ENCODE data around the gene OSGEPL1. TPM values are rescaled to one million over a fixed set of nuclear protein-coding genes. Genes with fewer than 3 reads are reported as not detected.

OSGEPL1 gene
- total and polyA plus RNA-seq, 3 experiments from 2014 or later = 10.3 to 13.7 (median 12.5) TPM

DNA sequence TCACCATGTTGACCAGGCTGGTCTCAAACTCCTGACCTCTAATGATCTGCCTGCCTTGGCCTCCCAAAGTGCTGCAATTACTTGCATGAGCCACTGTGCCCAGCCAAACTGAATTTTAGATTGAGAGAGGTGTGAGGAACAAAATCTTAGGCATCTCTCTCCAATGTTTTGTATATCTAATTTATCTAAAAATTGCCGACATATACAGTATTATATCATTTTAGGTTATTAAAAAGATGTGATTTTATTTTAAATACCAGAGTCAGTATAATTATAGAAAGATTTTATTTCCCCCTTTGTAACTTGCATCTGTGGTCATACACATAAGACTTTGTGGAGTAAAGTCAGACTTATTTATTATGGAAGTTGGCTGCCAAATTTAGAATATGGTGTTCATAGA lies 31.7 kb upstream of the OSGEPL1 start:
- no peak for DNase-seq
- Histone ChIP-seq H3K27ac (ENCODE audit: low read depth, low read length) (no peak overlapping the region), H3K36me3 (ENCODE audit: insufficient read depth, low read length) (peaks cover 13% of the 10 kb centered on the region), H3K4me1 (ENCODE audit: insufficient read depth, low read length) (no peaks in the 10 kb centered on the region), H3K4me3 (ENCODE audit: low read length) (no peak overlapping the region), H3K9me3 (ENCODE audit: low read length) (no peaks in the 10 kb centered on the region), H3K27me3 (ENCODE audit: insufficient read depth, low read length, poor library complexity, severe bottlenecking) (no peaks in the 10 kb centered on the region)
- H3K9me3 Mint-ChIP-seq = no peaks in the 10 kb centered on the region
- POLR2A ChIA-PET = no interaction called here
- CTCF ChIA-PET = interaction anchor here (1.2 kb wide), 1 partner anchor 133 kb away, joined by 3 read pairs; the partner anchor contains the start of gene ASNSD1
- peaks cover 3 to 58% (median 21%) of the 10 kb centered on the region in 3 donors for H3K36me3 Mint-ChIP-seq
- H3K27me3 Mint-ChIP-seq = no peaks in the 10 kb centered on the region
- H3K4me3 Mint-ChIP-seq = no peak overlapping the region
- H3K27ac Mint-ChIP-seq = no peak overlapping the region
- H3K4me1 Mint-ChIP-seq = peaks cover 18 to 52% (median 38%) of the 10 kb centered on the region in 3 donors

- Histone ChIP-seq H3K36me3 (ENCODE audit: insufficient read depth, low read length) (peaks cover 13% of the 10 kb centered on the region), H3K27ac (ENCODE audit: low read depth, low read length) (peak overlapping the region; percentile 64), H3K9me3 (ENCODE audit: low read length) (no peaks in the 10 kb centered on the region), H3K4me1 (ENCODE audit: insufficient read depth, low read length) (no peaks in the 10 kb centered on the region), H3K27me3 (ENCODE audit: insufficient read depth, low read length, poor library complexity, severe bottlenecking) (no peaks in the 10 kb centered on the region), H3K4me3 (ENCODE audit: low read length) (peak overlapping the region; percentile 40)
- ChIA-PET CTCF (interaction anchor here (1.5 kb wide), 1 partner anchor 29 kb away, joined by 5 read pairs; the partner anchor contains the start of gene OSGEPL1), POLR2A (interaction anchor here (0.5 to 1.4 kb wide), 3 partner anchors 29 to 1090 kb away, joined by 3 to 4 read pairs (median 4); partner anchors contain the start of gene OSGEPL1)
- peak overlapping the region; percentile 77 to 90 (median 83) for H3K4me3 Mint-ChIP-seq
- peak overlapping the region; percentile 86 to 97 (median 94) for H3K27ac Mint-ChIP-seq
- H3K36me3 Mint-ChIP-seq = peaks cover 3 to 40% (median 7%) of the 10 kb centered on the region in 3 donors
- peak in 2 of 5 donors; percentile 3 to 40 for DNase-seq
- H3K4me1 Mint-ChIP-seq = peaks cover 24 to 53% (median 45%) of the 10 kb centered on the region in 3 donors
- no peaks in the 10 kb centered on the region for H3K9me3 Mint-ChIP-seq
- H3K27me3 Mint-ChIP-seq = no peaks in the 10 kb centered on the region
Measured at GRCh38 chr2:189791338-189792042, 28.9 kb upstream of the OSGEPL1 start.

- H3K4me1 Mint-ChIP-seq = peaks cover 51 to 79% (median 76%) of the 10 kb centered on the region in 3 donors
- Histone ChIP-seq H3K9me3 (ENCODE audit: low read length) (no peaks in the 10 kb centered on the region), H3K27ac (ENCODE audit: low read depth, low read length) (peak within 1 kb of the TSS; percentile 92), H3K27me3 (ENCODE audit: insufficient read depth, low read length, poor library complexity, severe bottlenecking) (no peaks in the 10 kb centered on the region), H3K4me3 (ENCODE audit: low read length) (peak within 1 kb of the TSS; percentile 89), H3K36me3 (ENCODE audit: insufficient read depth, low read length) (peaks cover 2% of the 10 kb centered on the region), H3K4me1 (ENCODE audit: insufficient read depth, low read length) (peaks cover 20% of the 10 kb centered on the region)
- no peaks in the 10 kb centered on the region for H3K27me3 Mint-ChIP-seq
- CTCF ChIA-PET = interaction anchor here (1.2 to 5.6 kb wide), 5 partner anchors 15 to 123 kb away, joined by 3 to 37 read pairs (median 3); partner anchors contain the start of gene OSGEPL1
- H3K36me3 Mint-ChIP-seq = peaks cover 0 to 55% (median 14%) of the 10 kb centered on the region in 3 donors
- H3K27ac Mint-ChIP-seq = peak within 1 kb of the TSS; percentile 93 to 100 (median 96)
- peak; percentile 93 to 96 (median 96) for DNase-seq
- POLR2A ChIA-PET = interaction anchor here (0.6 to 2.8 kb wide), 7 partner anchors 10 to 750 kb away, joined by 3 to 36 read pairs (median 4); partner anchors contain the start of genes NEMP2 and OSGEPL1
- H3K4me3 Mint-ChIP-seq = peak within 1 kb of the TSS; percentile 93 to 100 (median 95)
- H3K9me3 Mint-ChIP-seq = no peaks in the 10 kb centered on the region
Measured at GRCh38 chr2:189783927-189784867, 21.6 kb upstream of the OSGEPL1 start, which contains the start of the genes ORMDL1 and PMS1. Gene ORMDL1 (minus strand): TSS chr2:189784339. CDS start chr2:189782595, 1,744 bp downstream. Gene PMS1 (plus strand): TSS chr2:189784450. CDS start chr2:189791810, 7,360 bp downstream.

- peaks cover 55 to 81% (median 78%) of the 10 kb centered on the region in 3 donors for H3K4me1 Mint-ChIP-seq
- H3K4me3 Mint-ChIP-seq = peak overlapping the region; percentile 93 to 100 (median 95)
- Histone ChIP-seq H3K9me3 (ENCODE audit: low read length) (no peaks in the 10 kb centered on the region), H3K36me3 (ENCODE audit: insufficient read depth, low read length) (peaks cover 2% of the 10 kb centered on the region), H3K27ac (ENCODE audit: low read depth, low read length) (peak overlapping the region; percentile 92), H3K27me3 (ENCODE audit: insufficient read depth, low read length, poor library complexity, severe bottlenecking) (no peaks in the 10 kb centered on the region), H3K4me1 (ENCODE audit: insufficient read depth, low read length) (peaks cover 20% of the 10 kb centered on the region), H3K4me3 (ENCODE audit: low read length) (peak overlapping the region; percentile 89)
- POLR2A ChIA-PET = interaction anchor here (0.6 to 2.8 kb wide), 7 partner anchors 9 to 751 kb away, joined by 3 to 36 read pairs (median 4); partner anchors contain the start of genes NEMP2 and OSGEPL1
- peak overlapping the region; percentile 93 to 100 (median 96) for H3K27ac Mint-ChIP-seq
- no peaks in the 10 kb centered on the region for H3K9me3 Mint-ChIP-seq
- H3K36me3 Mint-ChIP-seq = peaks cover 2 to 62% (median 14%) of the 10 kb centered on the region in 3 donors
- CTCF ChIA-PET = interaction anchor here (1.2 to 5.6 kb wide), 4 partner anchors 21 to 123 kb away, joined by 3 to 37 read pairs (median 4); partner anchors contain the start of gene OSGEPL1
- H3K27me3 Mint-ChIP-seq = no peaks in the 10 kb centered on the region
- no peak for DNase-seq
Measured at GRCh38 chr2:189783451-189783926, 20.9 kb upstream of the OSGEPL1 start.

GRCh38 chr2:189782221-189782671 lies 19.7 kb upstream of the OSGEPL1 start:
- Mint-ChIP-seq H3K4me3 (peak overlapping the region; percentile 49 to 100 (median 95)), H3K4me1 (peaks cover 55 to 84% (median 75%) of the 10 kb centered on the region in 3 donors), H3K9me3 (no peaks in the 10 kb centered on the region), H3K36me3 (peaks cover 5 to 70% (median 16%) of the 10 kb centered on the region in 3 donors), H3K27ac (peak overlapping the region; percentile 75 to 100 (median 94)), H3K27me3 (no peaks in the 10 kb centered on the region)
- Histone ChIP-seq H3K4me3 (ENCODE audit: low read length) (peak overlapping the region; percentile 6), H3K4me1 (ENCODE audit: insufficient read depth, low read length) (peaks cover 20% of the 10 kb centered on the region), H3K9me3 (ENCODE audit: low read length) (no peaks in the 10 kb centered on the region), H3K36me3 (ENCODE audit: insufficient read depth, low read length) (peaks cover 3% of the 10 kb centered on the region), H3K27me3 (ENCODE audit: insufficient read depth, low read length, poor library complexity, severe bottlenecking) (no peaks in the 10 kb centered on the region), H3K27ac (ENCODE audit: low read depth, low read length) (no peak overlapping the region)
- no peak for DNase-seq
- CTCF ChIA-PET = interaction anchor here (5.6 kb wide), 1 partner anchor 20 kb away, joined by 37 read pairs; the partner anchor contains the start of gene OSGEPL1
- POLR2A ChIA-PET = no interaction called here

- Histone ChIP-seq H3K27me3 (ENCODE audit: insufficient read depth, low read length, poor library complexity, severe bottlenecking) (no peaks in the 10 kb centered on the region), H3K36me3 (ENCODE audit: insufficient read depth, low read length) (peaks cover 42% of the 10 kb centered on the region), H3K4me3 (ENCODE audit: low read length) (no peak overlapping the region), H3K4me1 (ENCODE audit: insufficient read depth, low read length) (no peaks in the 10 kb centered on the region), H3K27ac (ENCODE audit: low read depth, low read length) (no peak overlapping the region), H3K9me3 (ENCODE audit: low read length) (no peaks in the 10 kb centered on the region)
- DNase-seq = no peak
- Mint-ChIP-seq H3K27me3 (no peaks in the 10 kb centered on the region), H3K4me3 (no peak overlapping the region), H3K9me3 (no peaks in the 10 kb centered on the region), H3K4me1 (peaks cover 13 to 24% (median 13%) of the 10 kb centered on the region in 3 donors), H3K27ac (peak overlapping the region in 1 of 8 donors; percentile 29), H3K36me3 (peaks cover 0 to 82% (median 6%) of the 10 kb centered on the region in 3 donors)
- POLR2A ChIA-PET = interaction anchor here (1.3 kb wide), 1 partner anchor 12 kb away, joined by 5 read pairs; the partner anchor contains the start of genes ORMDL1 and PMS1
- CTCF ChIA-PET = interaction anchor here (3.4 kb wide), 1 partner anchor 9 kb away, joined by 23 read pairs; the partner anchor contains the start of gene OSGEPL1
Measured at GRCh38 chr2:189772212-189772611, 9.6 kb upstream of the OSGEPL1 start.

Measured in CD8-positive, alpha-beta memory T cell (primary cell).